Epithelial cell of prostate (primary cell): ENCODE results near the gene SHKBP1.
"Not testable (repeated sequence)": the region's sequence is repeated elsewhere in the genome, so short reads cannot be mapped to it uniquely, and the experiment has no call there.

Experiments
- DNase-seq: peaks from one replicate; pipeline ENCODE4 v3.0.0-alpha.2; 2011; ENCODE audit warnings: low read depth, low spot score
- H3K27ac ChIP-seq: fragments of 450-650 bp; 2 replicates; pipeline ENCODE4 v1.5.1; 2017; ENCODE audit warnings: mild to moderate bottlenecking

Gene SHKBP1

DNA sequence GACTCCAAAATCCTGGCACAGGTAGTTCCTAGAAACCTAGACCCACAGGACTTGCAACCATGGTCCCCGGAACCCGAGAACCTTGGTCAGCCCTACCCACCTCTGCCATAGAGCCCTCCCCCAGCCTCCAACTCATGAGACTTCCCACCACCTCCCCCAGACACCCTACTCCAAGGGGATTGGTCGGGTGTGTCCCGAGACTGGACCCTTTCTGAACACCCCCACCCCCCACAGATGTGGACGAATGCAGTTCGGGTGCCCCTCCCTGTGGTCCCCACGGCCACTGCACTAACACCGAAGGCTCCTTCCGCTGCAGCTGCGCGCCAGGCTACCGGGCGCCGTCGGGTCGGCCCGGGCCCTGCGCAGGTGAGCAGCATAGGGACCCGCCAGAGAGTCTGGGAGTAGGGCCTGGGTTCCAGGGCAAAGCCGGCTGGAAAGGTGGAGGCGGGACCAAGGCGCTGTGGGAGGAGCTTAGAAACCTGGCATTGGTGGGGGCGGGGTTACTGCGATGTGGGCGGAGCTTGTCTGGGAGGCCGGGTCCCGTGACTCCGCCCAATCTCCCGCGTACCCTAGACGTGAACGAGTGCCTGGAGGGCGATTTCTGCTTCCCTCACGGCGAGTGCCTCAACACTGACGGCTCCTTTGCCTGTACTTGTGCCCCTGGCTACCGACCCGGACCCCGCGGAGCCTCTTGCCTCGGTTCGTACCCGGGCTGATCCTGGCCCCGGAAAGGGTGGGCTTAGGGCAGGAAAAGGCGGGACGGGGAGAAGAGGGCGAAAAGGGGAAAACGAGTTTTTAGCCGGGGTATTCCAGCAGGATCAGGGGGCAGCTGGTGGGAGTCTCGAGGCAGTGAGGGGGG lies 36.4 kb downstream of the SHKBP1 start:
- H3K27ac ChIP-seq, result peak overlapping the region; percentile 94
- DNase-seq, result no peak

GRCh38 chr19:40613690-40614621 lies 37.3 kb downstream of the SHKBP1 start:
- H3K27ac ChIP-seq, result peak overlapping the region; percentile 94
- no peak for DNase-seq

GRCh38 chr19:40614622-40615411 lies 38.1 kb downstream of the SHKBP1 start:
- H3K27ac ChIP-seq, result peak overlapping the region; percentile 94
- peak; percentile 92 for DNase-seq

DNA sequence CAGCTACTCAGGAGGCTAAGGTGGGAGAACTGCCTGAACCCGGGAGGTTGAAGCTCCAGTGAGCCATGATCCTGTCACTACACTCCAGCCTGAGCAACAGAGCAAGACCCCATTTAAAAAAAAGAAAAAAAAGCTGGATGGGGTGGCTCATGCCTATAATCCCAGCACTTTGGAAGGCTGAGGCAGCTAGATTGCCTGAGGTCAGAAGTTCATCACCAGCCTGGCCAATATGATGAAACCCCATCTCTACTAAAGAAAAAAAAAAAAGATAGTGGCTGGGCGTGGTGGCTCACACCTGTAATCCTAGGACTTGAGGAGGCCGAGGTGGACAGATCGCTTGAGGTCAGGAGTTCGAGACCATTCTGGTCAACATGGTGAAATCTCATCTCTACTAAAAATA lies 39.5 kb downstream of the SHKBP1 start:
- H3K27ac ChIP-seq, result peak overlapping the region; percentile 94

DNA sequence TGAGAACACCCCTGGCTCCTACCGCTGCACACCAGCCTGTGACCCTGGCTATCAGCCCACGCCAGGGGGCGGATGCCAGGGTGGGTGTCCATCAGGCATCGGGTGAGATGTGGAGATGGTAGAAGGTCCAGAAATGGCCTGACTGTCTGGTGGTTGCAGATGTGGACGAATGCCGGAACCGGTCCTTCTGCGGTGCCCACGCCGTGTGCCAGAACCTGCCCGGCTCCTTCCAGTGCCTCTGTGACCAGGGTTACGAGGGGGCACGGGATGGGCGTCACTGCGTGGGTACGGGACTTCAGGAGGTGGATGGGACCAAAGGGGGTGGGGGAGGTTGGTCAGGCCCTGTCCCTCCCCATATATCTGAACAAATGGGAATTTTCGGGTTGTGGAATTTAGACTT lies 40.3 kb downstream of the SHKBP1 start:
- no peak for DNase-seq
- no peak overlapping the region for H3K27ac ChIP-seq

More for the DNA sequence above, 39.5 kb downstream of the SHKBP1 start:
- no peak for DNase-seq

DNA sequence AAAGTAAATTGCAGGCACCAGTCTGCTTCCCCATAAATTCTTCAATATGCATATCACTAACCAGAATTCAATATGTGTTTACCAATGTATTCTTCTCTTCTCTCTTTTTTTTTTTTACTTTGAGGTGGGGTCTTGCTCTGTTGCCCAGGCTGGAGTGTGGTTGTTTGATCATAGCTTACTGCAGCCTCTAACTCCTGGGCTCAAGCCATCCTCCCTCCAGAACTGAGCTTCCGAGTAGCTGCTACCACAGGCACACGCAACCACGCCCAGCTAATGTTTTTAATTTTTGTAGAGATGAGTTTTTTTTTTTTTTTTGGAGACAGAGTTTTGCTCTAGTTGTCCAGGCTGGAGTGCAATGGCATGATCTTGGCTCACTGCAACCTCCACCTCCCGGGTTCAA lies 41.3 kb downstream of the SHKBP1 start:
- no peak overlapping the region for H3K27ac ChIP-seq
- no peak for DNase-seq

DNA sequence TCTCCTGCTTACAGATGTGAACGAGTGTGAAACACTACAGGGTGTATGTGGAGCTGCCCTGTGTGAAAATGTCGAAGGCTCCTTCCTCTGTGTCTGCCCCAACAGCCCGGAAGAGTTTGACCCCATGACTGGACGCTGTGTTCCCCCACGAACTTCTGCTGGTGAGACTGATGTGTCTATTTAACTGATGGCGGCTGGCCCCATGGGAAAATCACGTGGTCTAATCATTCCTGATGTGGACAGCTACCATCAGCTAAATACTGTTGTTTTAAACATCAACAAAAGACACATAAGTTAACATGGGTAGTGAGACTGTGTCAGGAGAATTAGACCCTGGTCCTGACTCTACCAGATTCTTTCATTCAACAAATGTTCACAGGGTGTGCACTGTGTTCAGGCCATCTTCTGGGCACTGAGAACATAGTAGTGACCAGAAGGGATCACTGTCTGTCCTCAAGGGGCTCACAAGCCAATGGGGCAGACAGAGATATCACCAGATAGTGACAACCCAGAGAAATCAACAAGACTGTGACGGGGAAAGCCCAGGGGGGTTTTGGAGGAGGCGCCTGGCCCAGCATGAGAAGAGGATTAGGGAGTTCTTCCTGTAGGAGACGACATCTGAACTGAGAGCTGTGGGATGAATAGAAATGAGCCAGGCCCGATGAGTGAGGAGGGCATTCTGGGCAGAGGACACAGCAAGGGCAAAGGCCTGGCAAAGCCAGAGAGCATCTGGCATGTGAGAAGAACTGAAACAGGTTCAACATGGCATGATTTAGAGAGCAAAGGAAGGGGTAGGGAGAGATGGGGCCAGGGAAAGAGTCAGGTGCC lies 42.9 kb downstream of the SHKBP1 start:
- no peak overlapping the region for H3K27ac ChIP-seq
- DNase-seq, result no peak

GRCh38 chr19:40620161-40620485 lies 43.5 kb downstream of the SHKBP1 start:
- no peak overlapping the region for H3K27ac ChIP-seq
- DNase-seq, result no peak

- DNase-seq, result no peak
- no peak overlapping the region for H3K27ac ChIP-seq
Measured at GRCh38 chr19:40621283-40621682, 44.6 kb downstream of the SHKBP1 start.

GRCh38 chr19:40621966-40622772 lies 45.5 kb downstream of the SHKBP1 start:
- no peak for DNase-seq
- no peak overlapping the region for H3K27ac ChIP-seq

DNA sequence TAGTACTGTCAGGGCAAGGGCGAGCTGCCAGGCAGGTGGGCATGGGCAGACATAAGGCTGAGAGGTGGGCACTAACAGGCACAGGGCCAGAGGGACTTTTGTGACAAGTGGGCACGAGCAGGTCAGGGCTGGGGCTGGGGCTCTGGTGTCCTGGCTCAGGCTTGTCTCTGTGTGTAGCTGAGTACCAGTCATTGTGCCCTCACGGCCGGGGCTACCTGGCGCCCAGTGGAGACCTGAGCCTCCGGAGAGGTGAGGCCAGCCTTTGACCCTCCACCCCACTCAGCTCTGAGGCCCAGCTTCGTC lies 46.1 kb downstream of the SHKBP1 start:
- no peak for DNase-seq
- H3K27ac ChIP-seq, result no peak overlapping the region

- DNase-seq, result no peak
- no peak overlapping the region for H3K27ac ChIP-seq
Measured at GRCh38 chr19:40623403-40624251, 47.0 kb downstream of the SHKBP1 start.

DNA sequence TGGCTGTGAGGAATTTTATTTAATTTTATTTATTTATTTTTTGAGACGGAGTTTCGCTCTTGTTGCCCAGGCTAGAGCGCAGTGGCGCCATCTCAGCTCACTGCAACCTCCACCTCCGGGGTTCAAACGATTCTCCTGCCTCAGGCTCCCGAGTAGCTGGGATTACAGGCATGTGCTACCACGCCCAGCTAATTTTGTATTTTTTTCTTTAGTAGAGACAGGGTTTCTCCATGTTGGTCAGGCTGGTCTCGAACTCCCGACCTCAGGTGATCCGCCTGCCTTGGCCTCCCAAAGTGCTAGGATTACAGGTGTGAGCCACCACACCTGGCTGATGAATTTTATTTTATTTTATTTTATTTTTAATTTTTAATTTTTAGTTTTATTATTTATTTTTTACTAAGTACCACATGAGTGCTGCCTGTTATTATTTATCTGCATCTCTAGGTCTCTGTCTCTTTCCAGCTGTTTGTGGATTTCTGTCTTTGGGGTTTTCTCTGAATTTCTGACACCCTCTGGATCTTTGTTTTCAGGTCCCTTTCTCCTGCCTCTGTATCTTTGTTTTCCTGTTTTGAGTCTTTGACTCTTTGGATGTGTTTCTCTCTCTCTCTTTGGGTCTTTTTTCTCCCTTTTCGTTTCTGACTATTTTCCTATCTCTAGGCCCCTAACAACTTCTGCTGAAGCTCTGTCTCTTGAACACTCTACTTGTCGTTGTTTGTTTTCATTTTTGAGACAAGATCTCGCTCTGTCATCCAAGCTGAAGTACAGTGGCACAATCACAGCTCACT lies 47.9 kb downstream of the SHKBP1 start:
- not testable (repeated sequence) for DNase-seq, H3K27ac ChIP-seq

DNA sequence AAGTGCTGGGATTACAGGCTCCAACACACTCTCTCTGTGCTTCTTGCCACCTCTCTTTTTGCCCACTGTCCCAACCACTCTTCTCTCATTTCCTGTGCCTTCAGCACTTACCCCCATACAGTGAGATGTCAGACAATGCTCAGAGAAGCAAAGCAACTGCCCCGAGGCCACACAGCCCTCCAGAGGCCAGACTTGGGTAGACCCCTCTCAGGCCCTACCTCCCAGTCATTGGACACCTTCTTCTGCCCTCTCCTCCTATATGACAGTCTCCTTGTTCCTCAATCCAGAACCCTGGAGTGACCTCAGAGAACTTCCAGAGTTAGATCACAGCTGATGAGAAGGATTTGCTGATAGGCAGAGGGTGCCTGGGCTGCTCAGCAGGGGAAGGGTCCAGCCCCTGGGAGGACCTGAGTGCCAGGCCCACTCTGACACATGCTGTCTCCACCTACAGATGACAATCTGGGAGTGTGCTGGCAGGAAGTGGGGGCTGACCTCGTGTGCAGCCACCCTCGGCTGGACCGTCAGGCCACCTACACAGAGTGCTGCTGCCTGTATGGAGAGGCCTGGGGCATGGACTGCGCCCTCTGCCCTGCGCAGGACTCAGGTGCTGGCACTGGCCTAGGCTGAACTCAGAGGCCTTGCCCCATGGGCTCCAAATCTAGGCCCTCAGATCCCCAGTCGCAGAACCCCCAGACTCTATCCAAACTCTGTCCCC lies 48.9 kb downstream of the SHKBP1 start:
- DNase-seq, result no peak
- no peak overlapping the region for H3K27ac ChIP-seq

GRCh38 chr19:40626918-40627317 lies 50.2 kb downstream of the SHKBP1 start:
- no peak for DNase-seq
- H3K27ac ChIP-seq, result no peak overlapping the region

DNA sequence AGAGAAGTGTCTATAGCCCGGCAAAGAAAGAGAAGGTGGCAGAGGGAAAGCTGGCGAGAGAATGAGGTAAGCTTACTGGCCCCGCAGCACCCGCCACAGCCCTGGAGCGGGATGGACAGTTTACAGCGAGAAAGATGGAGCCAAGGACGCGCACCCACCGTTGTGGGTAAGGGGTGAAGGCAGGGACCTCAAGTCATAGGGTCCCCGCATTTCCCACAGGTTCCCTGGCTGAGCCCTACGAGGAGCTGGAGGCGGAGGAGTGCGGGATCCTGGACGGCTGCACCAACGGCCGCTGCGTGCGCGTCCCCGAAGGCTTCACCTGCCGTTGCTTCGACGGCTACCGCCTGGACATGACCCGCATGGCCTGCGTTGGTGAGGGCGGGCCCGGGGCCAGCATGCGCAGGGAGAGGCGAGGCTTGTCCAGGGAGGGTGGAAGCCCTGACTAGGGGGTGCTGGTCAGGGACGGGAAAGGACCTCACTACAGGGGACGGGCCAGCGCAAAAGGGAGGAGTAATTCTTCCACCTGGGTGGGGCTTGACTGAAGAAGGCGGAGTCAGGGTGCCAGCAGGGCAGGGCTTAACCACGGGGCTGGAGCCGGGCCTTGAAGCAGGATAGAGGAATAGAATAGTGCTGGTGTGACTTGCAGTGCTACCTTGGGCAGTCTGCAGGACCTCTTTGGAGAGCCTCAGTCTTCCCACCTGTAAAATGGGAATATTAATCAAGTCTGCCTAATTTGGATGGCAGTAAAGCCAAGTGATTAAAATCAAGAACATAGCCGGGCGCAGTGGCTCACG lies 51.0 kb downstream of the SHKBP1 start:
- DNase-seq, result no peak
- no peak overlapping the region for H3K27ac ChIP-seq
